GM12864 (cell line): ENCODE measurements around the gene PMAIP1.

Experiments used
- DNase-seq: peaks from one replicate; pipeline ENCODE4 v3.0.0-alpha.2; 2011; ENCODE audit warnings: low read depth
- H3K4me3 ChIP-seq: 2 replicates; pipeline ENCODE4 v1.5.1; 2011; ENCODE audit warnings: mild to moderate bottlenecking, low read depth, low read length, control low read depth
- CTCF ChIP-seq: IDR thresholded peaks from 2 replicates; pipeline ENCODE4 v1.5.1; 2011; ENCODE audit warnings: low read depth, mild to moderate bottlenecking, moderate library complexity, low read length, control low read depth, inconsistent platforms; ENCODE audit errors: missing control alignments

The PMAIP1 gene

GRCh38 chr18:59907172-59907571 is 7.4 kb downstream of the PMAIP1 start:
- no peak for TF ChIP-seq CTCF
- no peak overlapping the region; the same call in 1 of the 2 replicates for H3K4me3 ChIP-seq
- no peak for DNase-seq

DNA sequence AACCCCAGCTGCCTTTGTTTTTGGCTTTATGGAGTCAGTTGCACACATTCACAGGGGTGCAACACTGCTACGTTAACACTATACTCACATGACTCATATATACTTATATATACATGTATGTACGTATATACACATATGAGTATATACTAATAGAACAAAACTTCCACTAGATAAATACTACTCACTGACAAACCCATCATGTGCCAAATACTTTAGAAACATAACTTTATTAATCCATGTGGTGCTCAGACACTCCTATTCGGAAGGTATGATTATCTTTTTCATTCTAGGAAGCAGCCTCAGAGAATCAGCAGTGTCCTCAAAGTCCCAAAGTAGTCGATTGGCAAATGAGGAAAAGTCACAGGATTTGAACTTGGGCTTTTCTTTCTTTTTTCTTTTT is 7.9 kb downstream of the PMAIP1 start:
- DNase-seq: no peak
- TF ChIP-seq CTCF: no peak
- no peak overlapping the region for H3K4me3 ChIP-seq

GRCh38 chr18:59908799-59909198 is 9.0 kb downstream of the PMAIP1 start:
- DNase-seq: no peak
- TF ChIP-seq CTCF: no peak
- H3K4me3 ChIP-seq: no peak overlapping the region

GRCh38 chr18:59909289-59910036 is 9.7 kb downstream of the PMAIP1 start:
- TF ChIP-seq CTCF: no peak
- DNase-seq: no peak
- no peak overlapping the region for H3K4me3 ChIP-seq

DNA sequence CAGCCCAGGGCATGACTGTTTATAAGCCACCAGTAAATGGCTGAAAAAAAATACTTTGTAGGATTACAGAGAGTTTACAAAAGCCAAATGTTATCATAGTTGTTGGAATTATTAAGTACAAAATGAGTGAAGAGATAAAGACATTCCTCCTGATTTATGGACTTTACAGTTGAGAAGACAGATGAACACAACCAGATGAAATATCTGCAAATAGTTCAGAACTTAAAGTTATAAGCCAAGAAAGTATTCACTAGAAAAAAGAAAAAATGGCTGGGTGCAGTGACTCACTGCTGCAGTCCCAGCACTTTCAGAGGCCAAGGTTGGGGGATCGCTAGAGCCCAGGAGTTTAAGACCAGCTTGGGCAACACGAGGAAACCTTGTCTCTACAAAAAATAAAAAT is 11.2 kb downstream of the PMAIP1 start:
- no peak for TF ChIP-seq CTCF
- no peak for DNase-seq
- H3K4me3 ChIP-seq: no peak overlapping the region

DNA sequence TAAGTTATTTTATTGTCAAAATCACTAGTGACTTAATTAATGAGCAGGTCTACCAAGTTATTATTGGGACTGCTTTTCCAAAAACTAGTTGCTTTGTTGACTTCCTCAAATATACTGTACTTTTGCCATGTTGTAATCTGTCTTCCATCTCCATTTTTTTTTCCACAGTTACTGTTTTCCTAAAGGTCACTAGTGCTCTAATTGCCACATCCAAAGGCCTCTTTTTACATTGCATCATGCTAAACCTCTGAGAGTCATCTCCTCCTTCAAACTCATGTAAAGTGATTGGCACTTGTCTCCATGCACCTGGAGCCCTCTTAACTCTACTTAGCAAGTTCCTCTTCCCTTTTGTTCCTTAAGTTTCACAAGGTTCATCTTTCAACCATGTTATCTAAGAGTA is 11.8 kb downstream of the PMAIP1 start:
- DNase-seq: no peak
- no peak overlapping the region for H3K4me3 ChIP-seq
- TF ChIP-seq CTCF: no peak

GRCh38 chr18:59912007-59912550 is 12.3 kb downstream of the PMAIP1 start:
- no peak for DNase-seq
- TF ChIP-seq CTCF: no peak
- no peak overlapping the region for H3K4me3 ChIP-seq
